Liver (tissue), 9 donors: Measurements from ENCODE around the gene PSEN1. TPM values are rescaled to one million over a fixed set of nuclear protein-coding genes. Genes with fewer than 3 reads are reported as not detected.

ENCODE experiments used
- DNase-seq: peaks from one replicate; pipeline ENCODE4 v3.0.0-alpha.2; 2017; ENCODE audit warnings: low spot score
- H3K27ac ChIP-seq, 2 donors: one replicate each; pipeline ENCODE4 v1.7.0; 2013; ENCODE audit warnings: inconsistent platforms in 2 of 2, low read length in 2 of 2, control low read depth in 1 of 2, low read depth in 1 of 2, mild to moderate bottlenecking in 1 of 2
- H3K27me3 ChIP-seq, 4 donors: one replicate each; pipeline versions ENCODE4 v1.6.1 to v1.7.0; 2013; ENCODE audit warnings: low read length in 3 of 4, inconsistent platforms in 1 of 4, mild to moderate bottlenecking in 1 of 4, moderate library complexity in 1 of 4; ENCODE audit not compliant: control insufficient read depth in 4 of 4, insufficient read depth in 4 of 4
- H3K36me3 ChIP-seq, 4 donors: one replicate each; pipeline versions ENCODE4 v1.6.1 to v1.7.0; 2013; ENCODE audit warnings: low read length in 3 of 4, mild to moderate bottlenecking in 3 of 4, low read depth in 1 of 4, moderate library complexity in 1 of 4; ENCODE audit not compliant: control insufficient read depth in 4 of 4, insufficient read depth in 3 of 4
- H3K4me1 ChIP-seq, 4 donors: one replicate each; pipeline versions ENCODE4 v1.6.1 to v1.7.0; 2013; ENCODE audit warnings: low read length in 3 of 4, mild to moderate bottlenecking in 3 of 4, moderate library complexity in 1 of 4; ENCODE audit not compliant: control insufficient read depth in 4 of 4, insufficient read depth in 4 of 4
- H3K4me3 ChIP-seq, 3 donors: one replicate each; pipeline versions ENCODE4 v1.6.1 to v1.7.0; 2013; ENCODE audit warnings: low read length in 3 of 3, control low read depth in 1 of 3, low read depth in 1 of 3, mild to moderate bottlenecking in 1 of 3
- H3K9ac ChIP-seq, 2 donors: one replicate each; pipeline ENCODE4 v1.7.0; 2013; ENCODE audit warnings: low read length in 2 of 2, mild to moderate bottlenecking in 2 of 2, moderate library complexity in 2 of 2, control low read depth in 1 of 2, low read depth in 1 of 2
- H3K9me3 ChIP-seq, 4 donors: one replicate each; pipeline versions ENCODE4 v1.6.1 to v1.7.0; 2013; ENCODE audit warnings: low read length in 3 of 4; ENCODE audit not compliant: control insufficient read depth in 4 of 4
- EGR1 ChIP-seq, 2 donors: IDR thresholded peaks; 2 replicates each; pipeline ENCODE4 v1.6.1; 2016 to 2018; ENCODE audit warnings: antibody characterized with exemption in 2 of 2, low read depth in 2 of 2
- FOXA1 ChIP-seq: IDR thresholded peaks from 2 replicates; pipeline ENCODE4 v1.6.1; 2016; ENCODE audit warnings: antibody characterized with exemption
- FOXA2 ChIP-seq: IDR thresholded peaks from 2 replicates; pipeline ENCODE4 v1.6.1; 2016; ENCODE audit warnings: antibody characterized with exemption
- GABPA ChIP-seq, 2 donors: IDR thresholded peaks in 1 of 2; conservative IDR thresholded peaks in 1 of 2; 2 replicates each; pipeline ENCODE4 v1.6.1; 2016; ENCODE audit warnings: antibody characterized with exemption in 2 of 2, mild to moderate bottlenecking in 1 of 2, moderate library complexity in 1 of 2
- HNF4A ChIP-seq, 2 donors: conservative IDR thresholded peaks; 2 replicates each; pipeline ENCODE4 v1.6.1; 2016; ENCODE audit warnings: antibody characterized with exemption in 2 of 2, mild to moderate bottlenecking in 2 of 2
- HNF4G ChIP-seq: IDR thresholded peaks from 2 replicates; pipeline ENCODE4 v1.6.1; 2016; ENCODE audit warnings: antibody characterized with exemption
- JUND ChIP-seq, 2 donors: IDR thresholded peaks; 2 replicates each; pipeline ENCODE4 v1.6.1; 2016; ENCODE audit warnings: antibody characterized with exemption in 2 of 2
- NR2F2 ChIP-seq: IDR thresholded peaks from 2 replicates; pipeline ENCODE4 v1.6.1; 2016; ENCODE audit warnings: antibody characterized with exemption
- RAD21 ChIP-seq, 2 donors: IDR thresholded peaks; 2 replicates each; pipeline ENCODE4 v1.6.1; 2016; ENCODE audit warnings: antibody characterized with exemption in 2 of 2, mild to moderate bottlenecking in 2 of 2
- RXRA ChIP-seq, 2 donors: IDR thresholded peaks; 2 replicates each; pipeline ENCODE4 v1.6.1; 2017 to 2018; ENCODE audit warnings: antibody characterized with exemption in 2 of 2, mild to moderate bottlenecking in 1 of 2
- SP1 ChIP-seq: IDR thresholded peaks from 2 replicates; pipeline ENCODE4 v1.6.1; 2018; ENCODE audit warnings: antibody characterized with exemption, mild to moderate bottlenecking
- TAF1 ChIP-seq: conservative IDR thresholded peaks from 2 replicates; pipeline ENCODE4 v1.6.1; 2016; ENCODE audit warnings: antibody characterized with exemption, mild to moderate bottlenecking
- YY1 ChIP-seq: IDR thresholded peaks from 2 replicates; pipeline ENCODE4 v1.6.1; 2016; ENCODE audit warnings: antibody characterized with exemption, mild to moderate bottlenecking
- WGBS: extraction: QIAGEN DNeasy Blood & Tissue Kit; methylation state at CpG from one replicate; pipeline ENCODE4 v1.1.7; 2013; 5-methylcytosine and 5-hydroxymethylcytosine counted together
- polyA plus RNA-seq, 2 donors: library from polyadenylated mRNA; stranded (reverse) in 1 of 2; unstranded in 1 of 2; fragments of 200-250 nt in 1 of 2; fragments of >200 nt in 1 of 2; fragmentation: Nextera tagmentation in 1 of 2; extraction: Ambion mirVana in 1 of 2; gene quantifications; one replicate each; pipeline versions ENCODE4 v1.2.1 to v1.2.3, GENCODE V29; 2013 to 2015
- total RNA-seq, 2 donors: library from RNA; depleted of rRNA; stranded (reverse); fragments of >200 nt; gene quantifications; one replicate each; pipeline ENCODE4 v1.2.3, GENCODE V29; 2014
- TF ChIP-seq, protein P1 (sequence below): IDR thresholded peaks from 2 replicates; pipeline ENCODE4 v1.6.1; 2016; ENCODE audit warnings: antibody characterized with exemption
- TF ChIP-seq, protein P2 (sequence below): IDR thresholded peaks from 2 replicates; pipeline ENCODE4 v1.6.1; 2016; ENCODE audit warnings: antibody characterized with exemption, mild to moderate bottlenecking
- TF ChIP-seq, protein P3 (sequence below): IDR thresholded peaks from 2 replicates; pipeline ENCODE4 v1.6.1; 2016; ENCODE audit warnings: antibody characterized with exemption
- TF ChIP-seq, protein P4 (sequence below): fragments of 150-350 bp; IDR thresholded peaks from 2 replicates; pipeline ENCODE4 v1.5.1; 2017; ENCODE audit warnings: improper control_type of control experiment, low read depth, low read length; ENCODE audit not compliant: missing input control
- TF ChIP-seq, protein P5 (sequence below): IDR thresholded peaks from 2 replicates; pipeline ENCODE4 v1.6.1; 2016; ENCODE audit warnings: antibody characterized with exemption
- donor health status: healthy.
- donor health status: healthy.
- donor health status: healthy.
- donor health status: healthy.
- donor health status: healthy.

The PSEN1 gene
- total and polyA plus RNA-seq, 4 donors = 10.4 to 36.2 (median 19.9) TPM

DNA sequence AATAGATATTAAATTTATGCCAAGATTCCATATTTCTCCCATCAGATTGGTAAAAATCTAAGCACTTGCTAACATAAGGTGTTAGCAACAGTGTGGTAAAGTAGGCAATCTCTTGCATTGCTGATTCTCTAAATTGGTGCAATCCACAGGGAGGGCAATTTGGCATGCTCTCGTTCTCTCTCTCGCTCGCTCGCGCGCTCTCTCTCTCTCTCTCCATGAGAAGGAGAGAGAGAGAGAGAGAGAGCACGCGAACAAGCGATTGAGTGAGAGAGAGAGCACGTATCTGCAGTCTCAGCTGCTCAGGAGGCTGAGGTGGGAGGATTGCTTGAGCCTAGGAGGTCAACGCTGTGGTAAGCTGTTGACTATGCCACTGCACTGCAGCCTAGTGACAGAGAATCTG, 25.9 kb downstream of the PSEN1 start:
- no peak for DNase-seq
- 95% methylated on average over 11 of the region's 11 CpGs for WGBS
- H3K27me3 ChIP-seq = no peaks in the 10 kb centered on the region
- TF ChIP-seq FOXA1 (no peak), HNF4G (no peak), RXRA (IDR thresholded peaks at IDR 0.05) (no peak), NR2F2 (no peak), RAD21 (IDR thresholded peaks at IDR 0.05) (no peak), HNF4A (conservative IDR thresholded peaks at IDR 0.05) (no peak), GABPA (IDR thresholded peaks at IDR 0.05 in 1 of 2, conservative IDR thresholded peaks at IDR 0.05 in 1 of 2) (no peak), EGR1 (IDR thresholded peaks at IDR 0.05; ENCODE audit: low read depth in 2 of 2) (no peak), TAF1 (no peak), SP1 (no peak), JUND (IDR thresholded peaks at IDR 0.05) (no peak), YY1 (no peak), FOXA2 (no peak)
- TF ChIP-seq, protein P1, sequence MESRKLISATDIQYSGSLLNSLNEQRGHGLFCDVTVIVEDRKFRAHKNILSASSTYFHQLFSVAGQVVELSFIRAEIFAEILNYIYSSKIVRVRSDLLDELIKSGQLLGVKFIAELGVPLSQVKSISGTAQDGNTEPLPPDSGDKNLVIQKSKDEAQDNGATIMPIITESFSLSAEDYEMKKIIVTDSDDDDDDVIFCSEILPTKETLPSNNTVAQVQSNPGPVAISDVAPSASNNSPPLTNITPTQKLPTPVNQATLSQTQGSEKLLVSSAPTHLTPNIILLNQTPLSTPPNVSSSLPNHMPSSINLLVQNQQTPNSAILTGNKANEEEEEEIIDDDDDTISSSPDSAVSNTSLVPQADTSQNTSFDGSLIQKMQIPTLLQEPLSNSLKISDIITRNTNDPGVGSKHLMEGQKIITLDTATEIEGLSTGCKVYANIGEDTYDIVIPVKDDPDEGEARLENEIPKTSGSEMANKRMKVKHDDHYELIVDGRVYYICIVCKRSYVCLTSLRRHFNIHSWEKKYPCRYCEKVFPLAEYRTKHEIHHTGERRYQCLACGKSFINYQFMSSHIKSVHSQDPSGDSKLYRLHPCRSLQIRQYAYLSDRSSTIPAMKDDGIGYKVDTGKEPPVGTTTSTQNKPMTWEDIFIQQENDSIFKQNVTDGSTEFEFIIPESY = no peak
- TF ChIP-seq, protein P2, sequence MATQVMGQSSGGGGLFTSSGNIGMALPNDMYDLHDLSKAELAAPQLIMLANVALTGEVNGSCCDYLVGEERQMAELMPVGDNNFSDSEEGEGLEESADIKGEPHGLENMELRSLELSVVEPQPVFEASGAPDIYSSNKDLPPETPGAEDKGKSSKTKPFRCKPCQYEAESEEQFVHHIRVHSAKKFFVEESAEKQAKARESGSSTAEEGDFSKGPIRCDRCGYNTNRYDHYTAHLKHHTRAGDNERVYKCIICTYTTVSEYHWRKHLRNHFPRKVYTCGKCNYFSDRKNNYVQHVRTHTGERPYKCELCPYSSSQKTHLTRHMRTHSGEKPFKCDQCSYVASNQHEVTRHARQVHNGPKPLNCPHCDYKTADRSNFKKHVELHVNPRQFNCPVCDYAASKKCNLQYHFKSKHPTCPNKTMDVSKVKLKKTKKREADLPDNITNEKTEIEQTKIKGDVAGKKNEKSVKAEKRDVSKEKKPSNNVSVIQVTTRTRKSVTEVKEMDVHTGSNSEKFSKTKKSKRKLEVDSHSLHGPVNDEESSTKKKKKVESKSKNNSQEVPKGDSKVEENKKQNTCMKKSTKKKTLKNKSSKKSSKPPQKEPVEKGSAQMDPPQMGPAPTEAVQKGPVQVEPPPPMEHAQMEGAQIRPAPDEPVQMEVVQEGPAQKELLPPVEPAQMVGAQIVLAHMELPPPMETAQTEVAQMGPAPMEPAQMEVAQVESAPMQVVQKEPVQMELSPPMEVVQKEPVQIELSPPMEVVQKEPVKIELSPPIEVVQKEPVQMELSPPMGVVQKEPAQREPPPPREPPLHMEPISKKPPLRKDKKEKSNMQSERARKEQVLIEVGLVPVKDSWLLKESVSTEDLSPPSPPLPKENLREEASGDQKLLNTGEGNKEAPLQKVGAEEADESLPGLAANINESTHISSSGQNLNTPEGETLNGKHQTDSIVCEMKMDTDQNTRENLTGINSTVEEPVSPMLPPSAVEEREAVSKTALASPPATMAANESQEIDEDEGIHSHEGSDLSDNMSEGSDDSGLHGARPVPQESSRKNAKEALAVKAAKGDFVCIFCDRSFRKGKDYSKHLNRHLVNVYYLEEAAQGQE = no peak
- TF ChIP-seq, protein P3, sequence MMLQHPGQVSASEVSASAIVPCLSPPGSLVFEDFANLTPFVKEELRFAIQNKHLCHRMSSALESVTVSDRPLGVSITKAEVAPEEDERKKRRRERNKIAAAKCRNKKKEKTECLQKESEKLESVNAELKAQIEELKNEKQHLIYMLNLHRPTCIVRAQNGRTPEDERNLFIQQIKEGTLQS = no peak
- TF ChIP-seq, protein P4, sequence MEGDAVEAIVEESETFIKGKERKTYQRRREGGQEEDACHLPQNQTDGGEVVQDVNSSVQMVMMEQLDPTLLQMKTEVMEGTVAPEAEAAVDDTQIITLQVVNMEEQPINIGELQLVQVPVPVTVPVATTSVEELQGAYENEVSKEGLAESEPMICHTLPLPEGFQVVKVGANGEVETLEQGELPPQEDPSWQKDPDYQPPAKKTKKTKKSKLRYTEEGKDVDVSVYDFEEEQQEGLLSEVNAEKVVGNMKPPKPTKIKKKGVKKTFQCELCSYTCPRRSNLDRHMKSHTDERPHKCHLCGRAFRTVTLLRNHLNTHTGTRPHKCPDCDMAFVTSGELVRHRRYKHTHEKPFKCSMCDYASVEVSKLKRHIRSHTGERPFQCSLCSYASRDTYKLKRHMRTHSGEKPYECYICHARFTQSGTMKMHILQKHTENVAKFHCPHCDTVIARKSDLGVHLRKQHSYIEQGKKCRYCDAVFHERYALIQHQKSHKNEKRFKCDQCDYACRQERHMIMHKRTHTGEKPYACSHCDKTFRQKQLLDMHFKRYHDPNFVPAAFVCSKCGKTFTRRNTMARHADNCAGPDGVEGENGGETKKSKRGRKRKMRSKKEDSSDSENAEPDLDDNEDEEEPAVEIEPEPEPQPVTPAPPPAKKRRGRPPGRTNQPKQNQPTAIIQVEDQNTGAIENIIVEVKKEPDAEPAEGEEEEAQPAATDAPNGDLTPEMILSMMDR = no peak
- TF ChIP-seq, protein P5, sequence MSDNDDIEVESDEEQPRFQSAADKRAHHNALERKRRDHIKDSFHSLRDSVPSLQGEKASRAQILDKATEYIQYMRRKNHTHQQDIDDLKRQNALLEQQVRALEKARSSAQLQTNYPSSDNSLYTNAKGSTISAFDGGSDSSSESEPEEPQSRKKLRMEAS = no peak
- peak overlapping the region; percentile 42 to 47 for H3K27ac ChIP-seq
- H3K9ac ChIP-seq = no peak overlapping the region
- no peaks in the 10 kb centered on the region for H3K9me3 ChIP-seq
- no peak overlapping the region for H3K4me3 ChIP-seq
- H3K36me3 ChIP-seq = peaks cover 0 to 5% (median 4%) of the 10 kb centered on the region in 4 donors
- H3K4me1 ChIP-seq = peaks cover 0 to 13% (median 4%) of the 10 kb centered on the region in 4 donors
